HepG2 (cell line): ENCODE data around the gene ASGR1. TPM values are rescaled to one million over a fixed set of nuclear protein-coding genes. Genes with fewer than 3 reads are reported as not detected.

Experiments used
- AGO1 ChIP-seq: fragments of 200-400 bp; formaldehyde crosslinking; IDR thresholded peaks from 2 replicates; pipeline ENCODE4 v1.6.1; 2017; ENCODE audit warnings: mild to moderate bottlenecking, low read depth, low read length, moderate library complexity; ENCODE audit not compliant: poor library complexity, severe bottlenecking
- ATF7-NPFF ChIP-seq: sonication (generic); formaldehyde crosslinking; IDR thresholded peaks from 2 replicates; pipeline ENCODE4 v1.8.1; 2023; ENCODE audit warnings: mild to moderate bottlenecking, low read depth, missing genetic modification reagents, moderate library complexity
- CREM ChIP-seq, 2 experiments: sonication (generic) in 1 of 2; formaldehyde crosslinking in 1 of 2; IDR thresholded peaks; 2 replicates each; pipeline versions ENCODE4 v1.4.0 to v1.6.1; 2016 to 2020; ENCODE audit warnings: antibody characterized with exemption in 1 of 2, mild to moderate bottlenecking in 1 of 2, missing genetic modification reagents in 1 of 2
- FOXA1 ChIP-seq, 2 experiments: fragments of 450-650 bp in 1 of 2; sonication (generic) in 1 of 2; formaldehyde crosslinking in 1 of 2; IDR thresholded peaks; 2 replicates each; pipeline versions ENCODE4 v1.4.0 to v1.6.1; 2016 to 2020; ENCODE audit warnings: missing genetic modification reagents in 1 of 2
- HMG20A ChIP-seq: IDR thresholded peaks from 2 replicates; pipeline ENCODE4 v1.6.1; 2016; ENCODE audit warnings: borderline replicate concordance
- HNF4A ChIP-seq: sonication (generic); formaldehyde crosslinking; IDR thresholded peaks from 2 replicates; pipeline ENCODE4 v1.4.0; 2020; ENCODE audit warnings: missing genetic modification reagents
- HNRNPH1 ChIP-seq: fragments of 200-400 bp; formaldehyde crosslinking; optimal IDR thresholded peaks from 2 replicates; pipeline ENCODE3; 2017; ENCODE audit warnings: mild to moderate bottlenecking, low read depth, low read length
- KLF9 ChIP-seq: IDR thresholded peaks from 2 replicates; pipeline ENCODE4 v1.6.1; 2016; ENCODE audit warnings: low read depth
- NFYB ChIP-seq: sonication (generic); formaldehyde crosslinking; IDR thresholded peaks from 2 replicates; pipeline ENCODE4 v1.4.0; 2020; ENCODE audit warnings: missing genetic modification reagents
- PHF5A ChIP-seq: IDR thresholded peaks from one replicate; pipeline ENCODE4 v1.6.1; 2018; ENCODE audit warnings: low read depth, missing genetic modification reagents; ENCODE audit not compliant: unreplicated experiment
- SNAI1 ChIP-seq: sonication (generic); formaldehyde crosslinking; IDR thresholded peaks from 2 replicates; pipeline ENCODE4 v1.5.0; 2020; ENCODE audit warnings: mild to moderate bottlenecking, missing genetic modification reagents, borderline replicate concordance
- SRF ChIP-seq: IDR thresholded peaks from 2 replicates; pipeline ENCODE4 v1.6.1; 2011; ENCODE audit warnings: mild to moderate bottlenecking, low read depth, low read length, moderate library complexity
- WIZ ChIP-seq: sonication (generic); formaldehyde crosslinking; IDR thresholded peaks from 2 replicates; pipeline ENCODE4 v1.5.1; 2020; ENCODE audit warnings: mild to moderate bottlenecking, missing genetic modification reagents
- YY1 ChIP-seq: IDR thresholded peaks from 2 replicates; pipeline ENCODE4 v1.6.1; 2011; ENCODE audit warnings: low read length, low read depth, moderate library complexity, mild to moderate bottlenecking; ENCODE audit not compliant: insufficient read depth, insufficient replicate concordance
- ZKSCAN5 ChIP-seq: sonication (generic); formaldehyde crosslinking; IDR thresholded peaks from 2 replicates; pipeline ENCODE4 v1.5.1; 2020; ENCODE audit warnings: mild to moderate bottlenecking, missing genetic modification reagents
- ZNF501 ChIP-seq: sonication (generic); formaldehyde crosslinking; IDR thresholded peaks from 2 replicates; pipeline ENCODE4 v1.5.1; 2020; ENCODE audit warnings: mild to moderate bottlenecking, moderate library complexity, missing genetic modification reagents
- ZNF563 ChIP-seq: sonication (generic); formaldehyde crosslinking; IDR thresholded peaks from 2 replicates; pipeline ENCODE4 v1.8.0; 2022; ENCODE audit warnings: mild to moderate bottlenecking, moderate library complexity, missing genetic modification reagents
- ZNF644 ChIP-seq: IDR thresholded peaks from 2 replicates; pipeline ENCODE4 v1.6.1; 2016; ENCODE audit warnings: low read depth
- ZNF775 ChIP-seq: sonication (generic); formaldehyde crosslinking; IDR thresholded peaks from 2 replicates; pipeline ENCODE4 v1.4.0; 2020; ENCODE audit warnings: missing genetic modification reagents, mild to moderate bottlenecking, moderate library complexity, borderline replicate concordance
- ZNF878 ChIP-seq: sonication (generic); formaldehyde crosslinking; IDR thresholded peaks from 2 replicates; pipeline ENCODE4 v1.8.1; 2023; ENCODE audit warnings: mild to moderate bottlenecking, missing genetic modification reagents, moderate library complexity
- polyA plus RNA-seq, 8 experiments: library from polyadenylated mRNA; depleted of rRNA in 3 of 8; stranded (reverse) in 7 of 8; unstranded in 1 of 8; fragments of >200 nt; fragmentation: Illumina TruSeq in 4 of 8; extraction: Trizol in 4 of 8; gene quantifications; 2 replicates each; pipeline versions ENCODE4 v1.2.1 to v1.2.3, GENCODE V29; 2011 to 2016; ENCODE audit warnings: low read depth in 4 of 8, missing spikeins in 1 of 8, mixed read lengths in 1 of 8; ENCODE audit not compliant: insufficient read depth in 1 of 8
- total RNA-seq, 5 experiments: library from RNA; depleted of rRNA; stranded (reverse); fragments of >200 nt; fragmentation: Illumina TruSeq; extraction: Trizol; gene quantifications; 2 replicates each; pipeline ENCODE4 v1.2.3, GENCODE V29; 2016; ENCODE audit warnings: low read depth in 1 of 5
- TF ChIP-seq, protein P1 (sequence below): sonication (generic); formaldehyde crosslinking; IDR thresholded peaks from 2 replicates; pipeline ENCODE4 v1.4.0; 2020; ENCODE audit warnings: missing genetic modification reagents, borderline replicate concordance
- TF ChIP-seq, protein P2 (sequence below): sonication (generic); formaldehyde crosslinking; IDR thresholded peaks from 2 replicates; pipeline ENCODE4 v1.4.0; 2020; ENCODE audit warnings: missing genetic modification reagents

Gene ASGR1
- total and polyA plus RNA-seq, 2 of the 13 experiments (the other 11 are each of a cell fraction or from before 2014, with no cell fraction given): 353 to 796 TPM

DNA sequence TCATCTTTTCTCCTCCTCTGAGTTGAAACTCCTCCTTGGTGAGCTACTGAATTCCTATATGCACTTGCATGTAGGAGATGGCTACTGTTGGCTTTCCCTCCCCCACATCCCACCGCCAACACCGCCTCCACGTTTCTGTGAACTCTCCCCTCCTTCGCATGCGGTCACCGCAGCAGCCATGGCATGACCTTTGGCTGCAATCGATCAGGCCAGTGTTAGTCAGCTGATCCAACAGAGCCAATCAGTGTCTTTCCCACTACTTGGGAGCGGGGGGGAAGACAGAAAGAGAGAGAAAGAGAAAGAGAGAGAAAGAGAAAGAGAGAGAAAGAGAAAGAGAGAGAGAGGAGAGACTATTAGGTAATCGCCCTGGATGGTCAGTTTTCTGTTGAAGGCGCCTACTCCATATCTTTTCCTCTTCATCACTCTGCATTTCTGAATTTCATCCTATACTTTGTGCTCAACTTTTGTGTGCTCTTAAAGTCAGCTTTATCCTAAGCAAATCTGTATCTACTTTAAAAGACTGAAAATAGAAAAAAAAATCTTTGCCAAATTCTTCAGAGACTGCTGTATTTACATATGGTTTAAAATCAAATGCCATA lies 22.7 kb downstream of the ASGR1 start (continued):
- peak; percentile 96; the same call in 1 of the 2 replicates for TF ChIP-seq KLF9
- TF ChIP-seq SNAI1: 0 out of 2 replicates have a peak, but pooled peaks have one; percentile 48
- peak; percentile 95; the same call in 1 of the 2 replicates for TF ChIP-seq WIZ
- peak; percentile 40; the same call in 1 of the 2 replicates for TF ChIP-seq ZNF501
- TF ChIP-seq, protein P1, sequence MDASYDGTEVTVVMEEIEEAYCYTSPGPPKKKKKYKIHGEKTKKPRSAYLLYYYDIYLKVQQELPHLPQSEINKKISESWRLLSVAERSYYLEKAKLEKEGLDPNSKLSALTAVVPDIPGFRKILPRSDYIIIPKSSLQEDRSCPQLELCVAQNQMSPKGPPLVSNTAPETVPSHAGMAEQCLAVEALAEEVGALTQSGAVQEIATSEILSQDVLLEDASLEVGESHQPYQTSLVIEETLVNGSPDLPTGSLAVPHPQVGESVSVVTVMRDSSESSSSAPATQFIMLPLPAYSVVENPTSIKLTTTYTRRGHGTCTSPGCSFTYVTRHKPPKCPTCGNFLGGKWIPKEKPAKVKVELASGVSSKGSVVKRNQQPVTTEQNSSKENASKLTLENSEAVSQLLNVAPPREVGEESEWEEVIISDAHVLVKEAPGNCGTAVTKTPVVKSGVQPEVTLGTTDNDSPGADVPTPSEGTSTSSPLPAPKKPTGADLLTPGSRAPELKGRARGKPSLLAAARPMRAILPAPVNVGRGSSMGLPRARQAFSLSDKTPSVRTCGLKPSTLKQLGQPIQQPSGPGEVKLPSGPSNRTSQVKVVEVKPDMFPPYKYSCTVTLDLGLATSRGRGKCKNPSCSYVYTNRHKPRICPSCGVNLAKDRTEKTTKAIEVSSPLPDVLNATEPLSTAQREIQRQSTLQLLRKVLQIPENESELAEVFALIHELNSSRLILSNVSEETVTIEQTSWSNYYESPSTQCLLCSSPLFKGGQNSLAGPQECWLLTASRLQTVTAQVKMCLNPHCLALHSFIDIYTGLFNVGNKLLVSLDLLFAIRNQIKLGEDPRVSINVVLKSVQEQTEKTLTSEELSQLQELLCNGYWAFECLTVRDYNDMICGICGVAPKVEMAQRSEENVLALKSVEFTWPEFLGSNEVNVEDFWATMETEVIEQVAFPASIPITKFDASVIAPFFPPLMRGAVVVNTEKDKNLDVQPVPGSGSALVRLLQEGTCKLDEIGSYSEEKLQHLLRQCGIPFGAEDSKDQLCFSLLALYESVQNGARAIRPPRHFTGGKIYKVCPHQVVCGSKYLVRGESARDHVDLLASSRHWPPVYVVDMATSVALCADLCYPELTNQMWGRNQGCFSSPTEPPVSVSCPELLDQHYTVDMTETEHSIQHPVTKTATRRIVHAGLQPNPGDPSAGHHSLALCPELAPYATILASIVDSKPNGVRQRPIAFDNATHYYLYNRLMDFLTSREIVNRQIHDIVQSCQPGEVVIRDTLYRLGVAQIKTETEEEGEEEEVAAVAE (CRISPR knock-in tag): peak; percentile 80
- no peak for TF ChIP-seq SRF
- TF ChIP-seq ZNF775 (CRISPR knock-in tag): peak; percentile 91
- peak; percentile 90; the same call in 1 of the 2 replicates for TF ChIP-seq ZNF878 (CRISPR knock-in tag)
- TF ChIP-seq ATF7-NPFF (CRISPR knock-in tag): peak; percentile 80; the same call in 1 of the 2 replicates
- TF ChIP-seq NFYB (CRISPR knock-in tag): peak; percentile 94
- peak; percentile 91 for TF ChIP-seq HNF4A (CRISPR knock-in tag)
- no peak for TF ChIP-seq AGO1
- TF ChIP-seq HNRNPH1: no peak
- TF ChIP-seq CREM (IDR thresholded peaks at IDR 0.05): no peak
- TF ChIP-seq CREM (CRISPR knock-in tag; IDR thresholded peaks at IDR 0.05): no peak
- peak; percentile 84 for TF ChIP-seq YY1
- peak; percentile 45; the same call in 1 of the 2 replicates for TF ChIP-seq HMG20A (CRISPR knock-in tag)
- TF ChIP-seq PHF5A: peak; percentile 84
- TF ChIP-seq, protein P2, sequence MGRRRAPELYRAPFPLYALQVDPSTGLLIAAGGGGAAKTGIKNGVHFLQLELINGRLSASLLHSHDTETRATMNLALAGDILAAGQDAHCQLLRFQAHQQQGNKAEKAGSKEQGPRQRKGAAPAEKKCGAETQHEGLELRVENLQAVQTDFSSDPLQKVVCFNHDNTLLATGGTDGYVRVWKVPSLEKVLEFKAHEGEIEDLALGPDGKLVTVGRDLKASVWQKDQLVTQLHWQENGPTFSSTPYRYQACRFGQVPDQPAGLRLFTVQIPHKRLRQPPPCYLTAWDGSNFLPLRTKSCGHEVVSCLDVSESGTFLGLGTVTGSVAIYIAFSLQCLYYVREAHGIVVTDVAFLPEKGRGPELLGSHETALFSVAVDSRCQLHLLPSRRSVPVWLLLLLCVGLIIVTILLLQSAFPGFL (CRISPR knock-in tag): no peak
- peak; percentile 97 for TF ChIP-seq ZNF644 (CRISPR knock-in tag)
- peak; percentile 92; the same call in 1 of the 2 replicates for TF ChIP-seq ZNF563 (CRISPR knock-in tag)
- TF ChIP-seq FOXA1 (IDR thresholded peaks at IDR 0.05): no peak
- peak; percentile 27; the same call in 1 of the 2 replicates for TF ChIP-seq FOXA1 (CRISPR knock-in tag; IDR thresholded peaks at IDR 0.05)
- peak; percentile 46; the same call in 1 of the 2 replicates for TF ChIP-seq ZKSCAN5 (CRISPR knock-in tag)
